GOT3 (cell line): ENCODE measurements around the gene KIF21A.
"Not testable (repeated sequence)": the region's sequence is repeated elsewhere in the genome, so short reads cannot be mapped to it uniquely, and the experiment has no call there.

ENCODE experiments used
- DNase-seq: peaks from one replicate; lab custom pipeline; 2025; ENCODE audit warnings: mixed read lengths; lab: John Stamatoyannopoulos, UW

KIF21A gene, protein sequence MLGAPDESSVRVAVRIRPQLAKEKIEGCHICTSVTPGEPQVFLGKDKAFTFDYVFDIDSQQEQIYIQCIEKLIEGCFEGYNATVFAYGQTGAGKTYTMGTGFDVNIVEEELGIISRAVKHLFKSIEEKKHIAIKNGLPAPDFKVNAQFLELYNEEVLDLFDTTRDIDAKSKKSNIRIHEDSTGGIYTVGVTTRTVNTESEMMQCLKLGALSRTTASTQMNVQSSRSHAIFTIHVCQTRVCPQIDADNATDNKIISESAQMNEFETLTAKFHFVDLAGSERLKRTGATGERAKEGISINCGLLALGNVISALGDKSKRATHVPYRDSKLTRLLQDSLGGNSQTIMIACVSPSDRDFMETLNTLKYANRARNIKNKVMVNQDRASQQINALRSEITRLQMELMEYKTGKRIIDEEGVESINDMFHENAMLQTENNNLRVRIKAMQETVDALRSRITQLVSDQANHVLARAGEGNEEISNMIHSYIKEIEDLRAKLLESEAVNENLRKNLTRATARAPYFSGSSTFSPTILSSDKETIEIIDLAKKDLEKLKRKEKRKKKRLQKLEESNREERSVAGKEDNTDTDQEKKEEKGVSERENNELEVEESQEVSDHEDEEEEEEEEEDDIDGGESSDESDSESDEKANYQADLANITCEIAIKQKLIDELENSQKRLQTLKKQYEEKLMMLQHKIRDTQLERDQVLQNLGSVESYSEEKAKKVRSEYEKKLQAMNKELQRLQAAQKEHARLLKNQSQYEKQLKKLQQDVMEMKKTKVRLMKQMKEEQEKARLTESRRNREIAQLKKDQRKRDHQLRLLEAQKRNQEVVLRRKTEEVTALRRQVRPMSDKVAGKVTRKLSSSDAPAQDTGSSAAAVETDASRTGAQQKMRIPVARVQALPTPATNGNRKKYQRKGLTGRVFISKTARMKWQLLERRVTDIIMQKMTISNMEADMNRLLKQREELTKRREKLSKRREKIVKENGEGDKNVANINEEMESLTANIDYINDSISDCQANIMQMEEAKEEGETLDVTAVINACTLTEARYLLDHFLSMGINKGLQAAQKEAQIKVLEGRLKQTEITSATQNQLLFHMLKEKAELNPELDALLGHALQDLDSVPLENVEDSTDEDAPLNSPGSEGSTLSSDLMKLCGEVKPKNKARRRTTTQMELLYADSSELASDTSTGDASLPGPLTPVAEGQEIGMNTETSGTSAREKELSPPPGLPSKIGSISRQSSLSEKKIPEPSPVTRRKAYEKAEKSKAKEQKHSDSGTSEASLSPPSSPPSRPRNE (N-terminal part only)

DNA sequence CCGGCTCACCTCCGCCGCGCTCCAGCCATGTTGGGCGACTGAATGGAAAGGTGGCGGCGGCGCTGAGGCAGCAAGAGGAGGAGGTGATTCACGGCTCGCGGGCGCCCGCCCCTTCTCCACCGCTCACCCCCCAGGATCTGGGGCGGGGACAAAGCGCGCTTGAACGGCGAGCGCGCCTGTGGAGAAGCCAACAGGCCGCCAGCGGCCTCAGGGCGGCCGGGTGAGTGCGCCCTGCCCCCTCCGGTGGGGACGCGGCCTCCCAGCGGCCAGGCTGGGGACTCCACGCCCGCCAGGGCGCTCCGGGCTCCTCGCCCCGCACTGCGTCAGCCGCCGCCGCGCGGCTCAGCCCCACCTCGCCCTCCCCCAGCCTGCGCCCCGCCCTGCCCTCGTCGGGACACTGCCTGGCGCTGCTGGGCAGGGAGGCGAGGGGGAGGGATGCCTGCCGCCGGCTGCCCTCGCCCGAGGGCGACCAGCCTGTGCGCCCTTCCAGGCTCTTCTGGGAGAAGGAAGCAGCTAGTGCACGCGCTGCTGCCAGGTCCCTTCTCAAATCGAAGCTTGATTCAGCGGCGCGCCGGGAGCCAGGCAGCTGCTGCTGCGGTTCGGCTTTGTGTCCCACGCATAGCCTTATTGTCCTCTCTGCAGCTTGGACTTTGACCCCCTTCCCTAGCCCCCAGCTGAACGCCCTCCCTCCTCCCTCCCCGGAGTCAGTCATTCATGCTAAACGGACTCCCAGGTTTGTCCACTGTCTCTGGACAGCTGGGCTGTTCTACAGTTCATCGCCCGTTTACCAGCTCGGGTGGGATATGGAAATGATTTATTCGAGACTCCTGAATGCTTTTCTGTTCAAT, at the start of gene KIF21A:
KIF21A (minus strand) TSS at position 40 of the 848 bp plus-strand sequence. CDS start 150 bp downstream, outside the sequence.
- peak; percentile 83 for DNase-seq

DNA sequence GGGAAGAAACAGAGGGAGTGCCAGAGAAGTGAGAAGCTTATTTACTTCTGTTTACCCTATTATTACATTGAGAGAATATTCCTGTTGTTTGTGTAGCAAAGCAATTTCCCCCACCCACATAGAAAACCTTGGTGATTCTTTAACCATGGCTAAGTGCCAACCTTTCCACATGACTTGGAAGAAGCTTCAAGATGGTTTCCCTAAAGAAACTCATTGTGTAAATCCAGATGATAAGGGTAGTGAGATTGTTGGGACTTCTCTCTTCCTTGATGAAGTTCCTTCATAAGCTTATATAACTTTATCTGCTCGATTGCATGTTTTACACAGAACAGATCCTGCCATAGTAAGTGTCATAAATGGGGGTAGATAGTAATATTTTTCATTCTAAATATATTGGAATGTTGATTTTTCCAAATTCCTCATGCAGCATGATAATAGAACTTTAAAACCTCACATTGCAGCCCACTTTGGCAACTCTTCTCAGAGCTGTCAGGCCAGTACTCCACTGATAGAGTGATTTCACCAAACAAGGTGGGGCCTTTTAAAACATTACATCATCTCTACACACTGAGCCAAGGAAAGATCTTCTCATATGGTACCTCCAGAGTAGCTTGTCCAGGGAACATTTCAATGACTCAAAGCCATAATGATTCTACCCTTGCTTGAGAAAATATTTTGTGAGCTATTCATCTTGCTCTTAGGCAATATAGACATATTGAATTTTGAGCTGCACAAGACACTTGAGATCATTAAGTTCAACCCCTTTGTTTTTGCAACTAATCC, 47.8 kb upstream of the KIF21A start:
- no peak for DNase-seq

DNA sequence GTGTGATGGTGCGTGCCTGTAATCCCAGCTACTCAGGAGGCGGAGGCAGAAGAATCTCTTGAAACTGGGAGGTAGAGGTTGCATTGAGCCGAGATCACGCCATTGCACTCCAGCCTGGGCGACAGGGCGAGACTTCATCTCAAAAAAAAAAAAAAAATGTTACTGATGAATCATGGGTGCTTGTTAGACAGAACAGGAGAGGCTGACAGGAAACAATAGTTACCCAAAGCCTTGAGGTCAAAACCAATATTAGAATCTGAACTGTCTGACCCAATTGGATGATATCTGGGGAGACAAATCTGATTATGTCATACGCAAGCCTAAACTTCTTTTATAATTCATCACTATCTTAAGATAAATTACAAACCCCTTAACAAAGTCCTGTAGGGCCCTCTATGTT, 40.7 kb upstream of the KIF21A start:
- no peak for DNase-seq

- no peak for DNase-seq
Measured at GRCh38 chr12:39483042-39483441, 40.1 kb upstream of the KIF21A start.

DNA sequence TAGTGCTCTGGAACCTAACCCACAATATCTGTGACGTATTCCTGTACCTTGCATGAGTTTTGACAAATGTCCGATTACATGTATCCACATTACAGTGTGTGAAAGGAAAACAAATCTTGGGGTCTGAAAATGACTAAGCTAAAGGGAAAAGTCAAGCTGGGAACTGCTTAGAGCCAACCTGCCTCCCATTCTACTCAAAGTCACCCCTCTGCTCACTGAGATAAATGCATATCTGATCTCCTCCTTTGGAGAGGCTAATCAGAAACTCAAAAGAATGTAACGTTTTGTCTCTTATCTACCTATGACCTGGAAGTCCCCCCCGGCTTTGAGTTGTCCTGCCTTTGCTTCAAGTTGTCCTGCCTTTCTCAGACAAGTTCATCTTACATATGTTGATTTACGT, 34.0 kb upstream of the KIF21A start:
- no peak for DNase-seq

GRCh38 chr12:39476121-39476520, 33.2 kb upstream of the KIF21A start:
- no peak for DNase-seq

- not testable (repeated sequence) for DNase-seq
Measured at GRCh38 chr12:39475136-39475535, 32.2 kb upstream of the KIF21A start.

DNA sequence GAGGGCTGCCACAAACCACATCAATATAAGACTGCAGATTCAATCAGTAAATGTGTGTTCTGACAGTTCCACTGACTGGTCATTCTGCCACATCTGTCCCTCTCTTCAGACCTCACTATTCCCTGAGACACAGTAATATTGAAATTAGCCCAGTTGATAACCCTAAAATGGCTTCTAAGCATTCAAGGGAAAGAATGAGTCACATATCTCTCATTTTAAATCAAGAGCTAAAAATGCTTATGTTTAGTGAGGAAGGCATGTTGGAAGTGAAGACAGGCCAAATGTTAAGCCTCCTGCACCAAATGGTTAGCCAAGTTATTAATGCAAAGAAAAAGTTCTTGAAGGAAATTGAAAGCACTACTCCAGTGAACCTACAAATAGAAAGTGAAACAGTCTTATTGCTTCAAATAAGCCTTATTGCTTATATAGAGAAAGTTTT, 24.5 kb upstream of the KIF21A start:
- DNase-seq = no peak

DNA sequence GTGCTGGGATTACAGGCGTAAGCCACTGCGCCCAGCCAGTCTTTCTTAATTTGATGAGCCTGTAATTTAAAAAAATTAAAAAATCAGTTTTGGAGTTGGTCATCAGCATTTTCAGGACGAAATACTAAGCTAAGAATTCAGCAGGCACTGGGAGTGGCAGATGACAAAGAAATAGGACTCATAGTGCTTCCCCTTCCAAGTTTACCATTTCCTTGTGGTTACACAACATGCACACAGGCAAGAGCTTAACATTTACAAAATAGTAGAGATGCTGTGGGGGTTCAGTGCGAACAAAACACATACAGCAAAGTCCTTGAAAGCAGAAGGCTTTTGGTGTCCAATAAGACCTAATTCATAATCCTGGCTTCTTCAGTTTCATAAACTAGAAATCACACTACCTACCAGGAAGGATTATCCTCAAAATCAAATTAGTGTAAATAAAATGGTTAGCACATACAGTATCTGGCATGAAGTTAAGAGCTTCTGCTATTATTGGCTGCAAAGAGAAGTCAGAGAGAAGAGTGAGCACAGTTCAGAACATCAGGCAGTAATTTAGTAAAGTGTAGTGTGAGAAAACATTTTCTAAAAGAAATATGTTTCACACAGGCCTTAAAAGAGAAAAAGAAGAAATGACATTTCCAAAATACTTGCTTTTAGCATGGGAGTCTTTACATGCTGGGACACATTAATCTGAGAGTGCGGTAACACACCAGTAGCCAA, 22.2 kb upstream of the KIF21A start:
- no peak for DNase-seq

- no peak for DNase-seq
Measured at GRCh38 chr12:39461059-39461458, 18.1 kb upstream of the KIF21A start.

DNA sequence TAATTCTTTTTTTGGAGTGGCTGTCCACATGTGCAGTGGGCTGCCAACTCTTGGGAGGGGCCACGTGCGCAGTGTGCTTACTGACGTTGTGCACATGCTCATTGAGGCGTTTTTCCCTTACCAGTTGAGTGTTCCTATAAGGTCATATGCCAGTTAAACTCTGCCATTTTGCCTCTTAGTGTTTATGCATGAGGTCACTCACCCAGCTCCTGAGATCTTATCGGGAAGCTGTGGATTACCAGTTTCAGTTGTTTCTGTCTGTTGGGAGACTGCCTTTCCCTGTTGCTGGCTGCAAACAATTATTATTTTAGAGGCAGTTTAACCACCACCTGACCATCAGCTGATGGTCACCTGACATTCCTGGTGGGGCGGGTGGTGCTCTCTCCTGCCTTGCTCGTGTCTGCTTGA, 16.1 kb upstream of the KIF21A start:
- DNase-seq = no peak

- no peak for DNase-seq
Measured at GRCh38 chr12:39451977-39452376, 9.1 kb upstream of the KIF21A start.

DNA sequence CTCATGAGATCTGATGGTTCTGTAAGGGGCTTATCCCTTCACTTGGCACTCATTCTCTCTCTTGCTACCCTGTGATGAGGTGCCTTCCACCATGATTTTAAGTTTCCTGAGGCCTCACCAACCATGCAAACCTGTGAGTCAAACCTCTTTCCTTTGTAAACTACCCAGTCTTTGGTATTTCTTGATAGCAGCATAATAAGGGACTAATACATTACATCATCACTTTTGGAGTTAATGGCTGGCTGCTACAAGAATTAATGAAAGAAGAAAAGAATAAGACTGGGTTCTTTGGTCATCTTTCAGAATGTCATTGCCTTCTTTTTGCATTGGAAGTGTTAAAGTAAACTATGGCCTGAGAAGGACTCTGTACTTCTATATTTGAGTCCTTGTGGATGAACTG, 5.1 kb upstream of the KIF21A start:
- DNase-seq = no peak

- no peak for DNase-seq
Measured at GRCh38 chr12:39443929-39444209, 949 bp upstream of the KIF21A start.

DNA sequence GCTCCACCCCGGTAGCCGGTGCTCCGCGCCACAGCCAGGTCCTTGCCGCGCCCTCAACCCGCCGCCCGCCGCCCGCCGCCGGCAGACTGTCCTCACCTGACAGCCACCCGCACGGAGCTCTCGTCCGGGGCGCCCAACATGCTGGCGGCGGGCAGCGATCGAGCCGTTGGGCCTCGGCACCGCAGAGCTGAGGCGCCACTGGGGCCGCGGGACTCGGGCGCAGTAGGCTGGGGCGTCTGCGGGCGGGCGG, 164 bp downstream of the KIF21A start:
- DNase-seq = no peak

- DNase-seq = peak; percentile 21
Measured at GRCh38 chr12:39441963-39442830, 723 bp downstream of the KIF21A start.

GRCh38 chr12:39441189-39441962, 1.5 kb downstream of the KIF21A start:
- DNase-seq = no peak

DNA sequence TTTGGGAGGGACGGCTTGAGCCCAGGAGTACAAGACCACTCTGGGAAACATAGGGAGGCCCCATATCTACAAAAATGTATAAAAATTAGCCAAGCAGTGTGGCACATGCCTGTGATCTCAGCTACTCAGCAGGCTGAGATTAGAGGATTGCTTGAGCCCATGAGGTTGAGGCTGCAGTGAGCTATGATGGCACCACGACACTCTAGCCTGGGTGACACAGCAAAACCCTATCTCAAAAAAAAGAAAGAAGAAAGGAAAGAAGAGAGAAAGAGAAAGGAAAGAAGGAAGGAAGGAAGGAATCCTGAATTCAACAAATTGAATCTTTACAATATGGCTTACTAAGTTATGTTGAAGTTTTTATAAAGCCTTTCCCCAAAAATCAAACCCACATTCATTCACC, 2.1 kb downstream of the KIF21A start:
- no peak for DNase-seq
